Small intestine (tissue), 7 donors: ENCODE results near the gene NAA10. TPM values are rescaled to one million over a fixed set of nuclear protein-coding genes. Genes with fewer than 3 reads are reported as not detected.

Experiments
- DNase-seq, 2 donors: peaks; one replicate each; pipeline versions ENCODE4 v3.0.0 to v3.0.0-alpha.2; 2013
- FAIRE-seq: peaks from 2 replicates; lab custom pipeline; 2012; peaks lifted over from hg19 to GRCh38; lab: Jason Lieb, UNC
- H3K27ac ChIP-seq, 3 donors: one replicate each; pipeline ENCODE4 v1.5.1; 2013; ENCODE audit warnings: low read length in 2 of 3, mild to moderate bottlenecking in 2 of 3, control low read depth in 1 of 3, inconsistent platforms in 1 of 3, low read depth in 1 of 3, moderate library complexity in 1 of 3
- H3K27me3 ChIP-seq, 3 donors: one replicate each; pipeline ENCODE4 v1.6.1; 2013; ENCODE audit warnings: low read length in 3 of 3, inconsistent platforms in 1 of 3; ENCODE audit not compliant: control insufficient read depth in 3 of 3, insufficient read depth in 3 of 3
- H3K36me3 ChIP-seq, 3 donors: one replicate each; pipeline ENCODE4 v1.6.1; 2013; ENCODE audit warnings: low read length in 3 of 3, inconsistent platforms in 1 of 3, low read depth in 1 of 3, mild to moderate bottlenecking in 1 of 3, moderate library complexity in 1 of 3; ENCODE audit not compliant: control insufficient read depth in 3 of 3, insufficient read depth in 2 of 3
- H3K4me1 ChIP-seq, 3 donors: one replicate each; pipeline ENCODE4 v1.6.1; 2013; ENCODE audit warnings: low read length in 2 of 3, inconsistent platforms in 1 of 3, low read depth in 1 of 3, mild to moderate bottlenecking in 1 of 3, moderate library complexity in 1 of 3; ENCODE audit not compliant: control insufficient read depth in 3 of 3, insufficient read depth in 2 of 3
- H3K4me3 ChIP-seq, 3 donors: one replicate each; pipeline ENCODE4 v1.5.1; 2013; ENCODE audit warnings: low read length in 3 of 3, control low read depth in 1 of 3, inconsistent platforms in 1 of 3, low read depth in 1 of 3, mild to moderate bottlenecking in 1 of 3, moderate library complexity in 1 of 3
- H3K9me3 ChIP-seq, 2 donors: one replicate each; pipeline ENCODE4 v1.6.1; 2013; ENCODE audit warnings: low read depth in 1 of 2, low read length in 1 of 2; ENCODE audit not compliant: control insufficient read depth in 2 of 2, insufficient read depth in 1 of 2
- WGBS, 3 donors: extraction: QIAGEN DNeasy Blood & Tissue Kit; methylation state at CpG; one replicate each; pipeline ENCODE4 v1.1.7; 2013; 5-methylcytosine and 5-hydroxymethylcytosine counted together
- polyA plus RNA-seq, 4 donors: library from polyadenylated mRNA; stranded (reverse) in 3 of 4; unstranded in 1 of 4; fragments of 200-250 nt in 3 of 4; fragments of 120-200 nt in 1 of 4; gene quantifications; one replicate each; pipeline versions ENCODE4 v1.2.1 to v1.2.3, GENCODE V29; 2013
- donor health status: healthy with polysubstance abuse.
- donor health status: control.
- donor health status: control.
- donor health status: Bipolar disorder and iron deficiency.
- donor health status: healthy.

The NAA10 gene
- polyA plus RNA-seq, 4 donors, result 55.6 to 152 (median 107) TPM

- H3K4me1 ChIP-seq, result no peaks in the 10 kb centered on the region
- no peak for DNase-seq
- no peak overlapping the region for H3K4me3 ChIP-seq
- H3K36me3 ChIP-seq, result no peaks in the 10 kb centered on the region
- WGBS, 3 donors, result 44 to 60% (median 58%) methylated on average over 5 to 6 of the region's 6 CpGs
- FAIRE-seq, result no peak
- peaks cover 12 to 40% (median 16%) of the 10 kb centered on the region in 3 donors for H3K27me3 ChIP-seq
- no peak overlapping the region for H3K27ac ChIP-seq
- no peaks in the 10 kb centered on the region for H3K9me3 ChIP-seq
Measured at GRCh38 chrX:153888344-153888743, 46.5 kb downstream of the NAA10 start.

- H3K4me3 ChIP-seq, result no peak overlapping the region
- H3K4me1 ChIP-seq, result peaks cover 0 to 2% (median 0%) of the 10 kb centered on the region in 3 donors
- WGBS, 3 donors, result 64 to 82% (median 77%) methylated on average over 8 of the region's 8 CpGs
- FAIRE-seq (no peak), DNase-seq (no peak)
- H3K27me3 ChIP-seq, result peaks cover 12 to 48% (median 19%) of the 10 kb centered on the region in 3 donors
- H3K9me3 ChIP-seq, result no peaks in the 10 kb centered on the region
- H3K27ac ChIP-seq, result no peak overlapping the region
- H3K36me3 ChIP-seq, result no peaks in the 10 kb centered on the region
Measured at GRCh38 chrX:153887385-153887784, 47.5 kb downstream of the NAA10 start.

GRCh38 chrX:153886915-153887314, 47.9 kb downstream of the NAA10 start:
- Histone ChIP-seq H3K27ac (no peak overlapping the region), H3K36me3 (no peaks in the 10 kb centered on the region), H3K9me3 (no peaks in the 10 kb centered on the region), H3K4me1 (peaks cover 0 to 3% (median 0%) of the 10 kb centered on the region in 3 donors), H3K4me3 (no peak overlapping the region), H3K27me3 (peaks cover 13 to 48% (median 19%) of the 10 kb centered on the region in 3 donors)
- DNase-seq (no peak), FAIRE-seq (no peak)
- WGBS, 3 donors, result 12 to 40% (median 25%) methylated on average over 9 to 13 of the region's 13 CpGs

- Histone ChIP-seq H3K9me3 (no peaks in the 10 kb centered on the region), H3K36me3 (no peaks in the 10 kb centered on the region), H3K4me1 (peaks cover 0 to 3% (median 0%) of the 10 kb centered on the region in 3 donors), H3K27me3 (peaks cover 16 to 48% (median 19%) of the 10 kb centered on the region in 3 donors), H3K4me3 (peak within 1 kb of the TSS in 1 of 3 donors; percentile 15), H3K27ac (no peak within 1 kb of the TSS)
- 3 to 36% (median 7%) methylated on average over 13 to 81 of the region's 94 CpGs for WGBS, 3 donors
- FAIRE-seq (no peak), DNase-seq (no peak)
Measured at GRCh38 chrX:153885968-153886903, 48.6 kb downstream of the NAA10 start, which contains the start of gene L1CAM. TSS of gene L1CAM (minus strand) at chrX:153886173. CDS start at chrX:153875836, 10,337 bp downstream.

- WGBS, 3 donors, result 3 to 27% (median 5%) methylated on average over 7 to 32 of the region's 32 CpGs
- Histone ChIP-seq H3K4me1 (peaks cover 0 to 3% (median 0%) of the 10 kb centered on the region in 3 donors), H3K36me3 (no peaks in the 10 kb centered on the region), H3K4me3 (peak overlapping the region in 1 of 3 donors; percentile 15), H3K9me3 (no peaks in the 10 kb centered on the region), H3K27me3 (peaks cover 16 to 48% (median 21%) of the 10 kb centered on the region in 3 donors), H3K27ac (no peak overlapping the region)
- DNase-seq (no peak), FAIRE-seq (no peak)
Measured at GRCh38 chrX:153885208-153885787, 49.5 kb downstream of the NAA10 start.

- DNase-seq, result no peak
- no peak for FAIRE-seq
- H3K27me3 ChIP-seq, result peaks cover 16 to 48% (median 24%) of the 10 kb centered on the region in 3 donors
Measured at GRCh38 chrX:153884590-153884989, 50.2 kb downstream of the NAA10 start.

GRCh38 chrX:153884136-153884535, 50.7 kb downstream of the NAA10 start:
- peaks cover 16 to 48% (median 24%) of the 10 kb centered on the region in 3 donors for H3K27me3 ChIP-seq
- 51 to 59% (median 53%) methylated on average over 13 of the region's 13 CpGs for WGBS, 3 donors
- no peaks in the 10 kb centered on the region for H3K9me3 ChIP-seq
- no peak overlapping the region for H3K27ac ChIP-seq
- H3K36me3 ChIP-seq, result no peaks in the 10 kb centered on the region
- peaks cover 0 to 3% (median 0%) of the 10 kb centered on the region in 3 donors for H3K4me1 ChIP-seq
- no peak overlapping the region for H3K4me3 ChIP-seq
- FAIRE-seq (no peak), DNase-seq (no peak)

More at GRCh38 chrX:153884590-153884989, 50.2 kb downstream of the NAA10 start:
- WGBS, 3 donors, result 43 to 53% (median 47%) methylated on average over 4 to 6 of the region's 6 CpGs
- H3K4me1 ChIP-seq, result peaks cover 0 to 3% (median 0%) of the 10 kb centered on the region in 3 donors
- H3K27ac ChIP-seq, result no peak overlapping the region
- H3K4me3 ChIP-seq, result no peak overlapping the region
- H3K9me3 ChIP-seq, result no peaks in the 10 kb centered on the region
- H3K36me3 ChIP-seq, result no peaks in the 10 kb centered on the region

- H3K27me3 ChIP-seq, result peaks cover 16 to 56% (median 24%) of the 10 kb centered on the region in 3 donors
- DNase-seq, result no peak
- 27 to 58% (median 51%) methylated on average over 5 to 13 of the region's 13 CpGs for WGBS, 3 donors
Measured at GRCh38 chrX:153883163-153883843, 51.5 kb downstream of the NAA10 start.

More at GRCh38 chrX:153883163-153883843, 51.5 kb downstream of the NAA10 start:
- H3K4me3 ChIP-seq, result no peak overlapping the region
- H3K4me1 ChIP-seq, result peaks cover 0 to 3% (median 0%) of the 10 kb centered on the region in 3 donors
- no peak for FAIRE-seq
- no peaks in the 10 kb centered on the region for H3K9me3 ChIP-seq
- no peaks in the 10 kb centered on the region for H3K36me3 ChIP-seq
- no peak overlapping the region for H3K27ac ChIP-seq
